Osteocyte (in vitro differentiated cells): ENCODE results near the gene PGM3. TPM values are rescaled to one million over a fixed set of nuclear protein-coding genes. Genes with fewer than 3 reads are reported as not detected.

Experiments used
- DNase-seq: peaks from one replicate; pipeline ENCODE4 v3.0.0; 2021; ENCODE audit warnings: mixed read lengths; ENCODE audit not compliant: unreplicated experiment; ENCODE audit errors: extremely low spot score
- H3K27ac Mint-ChIP-seq: one replicate; pipeline ENCODE4 v1.8.0; 2021; ENCODE audit warnings: mild to moderate bottlenecking, mixed read lengths; ENCODE audit not compliant: unreplicated experiment
- H3K27me3 Mint-ChIP-seq: one replicate; pipeline ENCODE4 v1.8.0; 2021; ENCODE audit warnings: mixed read lengths; ENCODE audit not compliant: unreplicated experiment
- H3K36me3 Mint-ChIP-seq: one replicate; pipeline ENCODE4 v1.8.0; 2021; ENCODE audit warnings: mixed read lengths; ENCODE audit not compliant: unreplicated experiment
- H3K4me1 Mint-ChIP-seq: one replicate; pipeline ENCODE4 v1.8.0; 2021; ENCODE audit warnings: mixed read lengths; ENCODE audit not compliant: unreplicated experiment
- H3K4me3 Mint-ChIP-seq: one replicate; pipeline ENCODE4 v1.8.0; 2021; ENCODE audit warnings: mild to moderate bottlenecking, moderate library complexity, mixed read lengths; ENCODE audit not compliant: unreplicated experiment
- H3K9me3 Mint-ChIP-seq: one replicate; pipeline ENCODE4 v1.8.0; 2021; ENCODE audit warnings: mixed read lengths; ENCODE audit not compliant: unreplicated experiment
- CTCF ChIP-seq: fragments of 200-600 bp; sonication (generic); IDR thresholded peaks from 2 replicates; pipeline ENCODE4 v1.5.0; 2021; ENCODE audit warnings: antibody characterized with exemption, mild to moderate bottlenecking, moderate library complexity
- total RNA-seq: library from RNA; stranded (reverse); gene quantifications from 2 replicates; pipeline ENCODE4 v1.2.1, GENCODE V29; 2021

Gene PGM3
- total RNA-seq, 1 donor from 2014 or later: 81.1 TPM

- Mint-ChIP-seq H3K27ac (no peak overlapping the region), H3K4me3 (no peak overlapping the region), H3K4me1 (no peaks in the 10 kb centered on the region)
Measured at GRCh38 chr6:83125425-83125824, 67.6 kb downstream of the PGM3 start.

DNA sequence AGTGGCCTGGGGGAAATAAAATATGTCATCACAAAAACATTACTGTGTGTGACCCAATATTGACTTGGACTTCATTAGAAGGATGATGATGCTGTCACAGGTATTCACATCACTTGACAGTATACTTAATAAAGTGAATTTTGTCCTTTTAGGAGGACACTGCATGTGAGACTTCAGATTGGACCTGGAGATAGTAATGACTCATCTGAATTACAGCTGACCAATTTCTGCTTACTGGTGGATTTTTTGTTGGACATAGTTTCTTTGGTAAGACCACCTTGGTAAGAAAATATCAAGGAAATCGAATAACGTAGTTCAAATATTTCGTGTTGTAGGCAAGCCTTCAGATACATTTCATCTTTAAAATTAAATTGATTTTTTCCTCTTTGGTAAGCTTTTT, 68.5 kb downstream of the PGM3 start:
- H3K9me3 Mint-ChIP-seq: no peaks in the 10 kb centered on the region
- peaks cover 3% of the 10 kb centered on the region for H3K4me1 Mint-ChIP-seq
- no peak overlapping the region for H3K4me3 Mint-ChIP-seq
- DNase-seq: no peak
- no peak overlapping the region for H3K27ac Mint-ChIP-seq
- no peak for TF ChIP-seq CTCF
- peaks cover 56% of the 10 kb centered on the region for H3K36me3 Mint-ChIP-seq
- H3K27me3 Mint-ChIP-seq: no peaks in the 10 kb centered on the region

More at GRCh38 chr6:83125425-83125824, 67.6 kb downstream of the PGM3 start:
- Mint-ChIP-seq H3K9me3 (no peaks in the 10 kb centered on the region), H3K36me3 (peaks cover 61% of the 10 kb centered on the region), H3K27me3 (no peaks in the 10 kb centered on the region)
- no peak for DNase-seq
- no peak for TF ChIP-seq CTCF

- TF ChIP-seq CTCF: no peak
- H3K4me1 Mint-ChIP-seq: peaks cover 5% of the 10 kb centered on the region
- no peak overlapping the region for H3K4me3 Mint-ChIP-seq
- no peak overlapping the region for H3K27ac Mint-ChIP-seq
- DNase-seq: no peak
- peaks cover 35% of the 10 kb centered on the region for H3K36me3 Mint-ChIP-seq
- no peaks in the 10 kb centered on the region for H3K9me3 Mint-ChIP-seq
- no peaks in the 10 kb centered on the region for H3K27me3 Mint-ChIP-seq
Measured at GRCh38 chr6:83119742-83120300, 73.2 kb downstream of the PGM3 start.

- H3K4me1 Mint-ChIP-seq: peaks cover 19% of the 10 kb centered on the region
Measured at GRCh38 chr6:83117802-83118201, 75.3 kb downstream of the PGM3 start.

More at GRCh38 chr6:83117802-83118201, 75.3 kb downstream of the PGM3 start:
- H3K27ac Mint-ChIP-seq: no peak overlapping the region
- H3K9me3 Mint-ChIP-seq: no peaks in the 10 kb centered on the region
- H3K36me3 Mint-ChIP-seq: peaks cover 19% of the 10 kb centered on the region
- H3K27me3 Mint-ChIP-seq: no peaks in the 10 kb centered on the region
- H3K4me3 Mint-ChIP-seq: no peak overlapping the region
- DNase-seq: no peak
- TF ChIP-seq CTCF: no peak

Other genes starting within 250 kb of the PGM3 start
- gene UBE3D, start 127.4 kb downstream of the PGM3 start, total RNA-seq: 4.8 and 5.7 TPM in 2 replicates
- gene DOP1A, start 125.6 kb downstream of the PGM3 start, total RNA-seq: 23.1 and 24.3 TPM in 2 replicates
- gene RWDD2A, start 92 bp upstream of the PGM3 start, total RNA-seq: 7.0 and 8.2 TPM in 2 replicates
- gene ME1, start 237.8 kb upstream of the PGM3 start, total RNA-seq: 26.3 and 28.0 TPM in 2 replicates